Measurements from ENCODE around the gene NELFA.

Gene NELFA

DNA sequence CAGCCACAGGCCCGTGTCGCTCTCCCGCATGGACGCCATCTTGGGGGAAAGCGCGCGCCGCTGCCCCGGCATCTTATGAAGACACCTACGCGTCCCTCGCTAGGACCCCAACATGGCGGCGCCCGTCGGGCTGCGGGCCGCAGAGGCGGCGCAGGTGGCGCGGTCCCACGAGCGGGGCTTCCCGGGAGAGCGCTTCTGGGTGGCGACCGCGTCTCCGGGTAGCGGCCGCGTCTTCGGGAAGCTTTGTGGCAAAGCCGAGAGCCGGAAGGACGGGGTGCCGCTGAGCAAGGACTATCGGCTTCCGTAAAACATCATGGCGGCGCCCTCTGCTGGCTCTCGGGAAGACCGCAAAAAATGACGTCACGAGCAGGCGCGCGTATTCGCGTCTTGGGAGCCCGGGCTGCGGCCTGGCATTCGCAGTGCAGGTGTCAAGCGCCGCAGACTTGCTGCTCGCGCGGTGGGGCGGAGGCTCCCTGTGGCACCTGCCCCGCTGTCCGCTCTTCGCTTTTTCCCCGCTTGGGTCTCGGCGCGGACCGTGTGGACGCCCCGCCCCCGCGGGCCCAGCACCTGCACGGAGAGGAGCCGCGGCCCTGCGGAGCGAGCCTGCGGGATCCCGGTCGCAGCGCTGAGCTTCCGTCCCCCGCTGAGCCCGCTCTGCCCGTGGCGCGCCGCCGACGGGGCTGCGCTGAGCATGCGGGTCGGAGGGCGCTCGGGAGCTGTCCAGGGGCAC is at the start of gene NELFA:
NELFA (minus strand) TSS at position 54 of the 730 bp plus-strand sequence; CDS start at position 39, 15 bp downstream.
- peak; percentile 88 to 99 for DNase-seq

DNA sequence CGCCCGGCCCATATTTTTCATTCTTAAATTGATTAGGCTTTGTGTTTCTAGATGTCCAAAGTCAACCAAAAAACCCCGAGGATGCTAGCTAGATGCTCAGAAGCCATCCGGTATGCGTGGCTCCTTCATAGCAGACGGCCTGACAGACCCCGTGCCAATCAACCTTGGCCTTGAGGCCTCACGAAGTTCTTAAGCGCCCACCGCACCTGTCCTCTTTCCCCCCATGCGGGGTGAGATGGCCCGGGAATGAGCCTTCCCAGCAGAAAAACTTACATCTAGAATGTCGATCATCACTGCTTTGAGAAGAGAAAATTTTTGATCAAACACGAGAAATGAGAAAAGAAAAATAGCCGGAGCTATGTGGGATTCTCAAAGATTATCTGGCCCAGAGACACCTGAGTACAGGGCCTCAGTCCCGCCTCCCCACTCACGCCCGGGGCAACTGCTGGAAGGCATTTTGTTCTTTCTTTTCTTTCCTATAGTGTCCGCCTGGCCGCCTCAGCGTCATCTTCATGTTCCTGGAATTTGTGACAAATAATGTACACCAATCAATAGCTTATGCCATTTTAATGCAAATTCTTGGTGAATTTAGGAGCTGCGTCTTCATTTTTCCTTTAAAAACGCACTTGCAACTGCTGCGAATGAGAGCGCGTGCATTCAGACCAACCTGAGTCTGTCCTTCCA is 48.8 kb upstream of the NELFA start:
- DNase-seq, result no peak

DNA sequence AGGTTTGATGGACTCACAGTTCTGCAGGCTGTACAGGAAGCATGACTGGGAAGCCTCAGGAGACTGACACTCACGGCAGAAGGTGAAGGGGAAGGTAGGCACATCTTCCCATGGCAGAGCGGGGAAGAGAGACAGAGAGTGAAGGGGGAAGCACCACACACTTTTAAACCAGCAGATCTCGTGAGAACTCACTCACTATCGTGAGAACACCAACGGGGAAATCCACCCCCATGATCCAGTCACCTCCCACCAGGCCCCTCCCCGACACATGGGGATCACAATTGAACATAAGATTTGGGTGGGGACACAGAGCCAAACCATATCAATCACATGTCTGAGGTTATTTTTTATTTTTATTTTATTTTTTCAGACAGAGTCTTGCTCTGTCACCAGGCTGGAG is 45.4 kb upstream of the NELFA start:
- DNase-seq, result no peak

GRCh38 chr4:2051086-2051485 is 42.3 kb upstream of the NELFA start:
- no peak for DNase-seq

DNA sequence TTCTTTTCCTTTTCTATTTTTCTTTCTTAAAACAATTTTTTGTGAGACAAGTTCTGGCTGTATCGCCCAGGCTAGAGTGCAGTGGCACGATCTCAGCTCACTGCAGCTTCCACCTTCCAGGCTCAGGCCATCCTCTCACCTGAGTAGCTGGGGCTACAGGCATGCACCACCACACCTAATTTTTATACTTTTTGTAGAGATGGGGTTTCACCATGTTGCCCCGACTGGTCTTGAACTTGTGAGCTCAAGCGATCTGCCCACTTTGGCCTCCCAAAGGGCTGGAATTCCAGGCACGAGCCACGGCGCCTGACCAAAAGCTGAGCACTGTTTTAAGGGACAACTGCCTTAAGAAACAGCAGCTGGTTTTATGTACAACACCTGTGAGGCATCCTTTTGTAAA is 41.0 kb upstream of the NELFA start:
- no peak for DNase-seq

DNA sequence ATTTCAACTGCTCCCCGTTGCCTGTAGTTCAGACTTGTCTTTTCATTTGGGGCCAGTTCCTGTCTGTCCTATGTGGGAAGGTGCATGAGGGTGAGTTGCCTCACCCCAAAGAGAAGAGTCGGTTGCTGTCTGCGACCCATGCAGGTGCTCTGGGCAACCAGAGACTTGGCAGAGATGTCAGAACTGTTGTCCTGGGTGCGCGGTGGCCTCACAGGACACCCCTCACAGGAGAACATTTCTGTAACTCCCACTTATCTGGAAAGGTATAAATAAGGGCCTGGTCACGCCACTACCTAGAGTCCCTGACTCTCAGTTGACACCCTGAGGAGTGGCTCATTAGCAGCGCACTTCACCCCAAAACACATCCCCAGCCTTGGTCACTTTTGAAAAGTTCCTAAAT is 40.6 kb upstream of the NELFA start:
- no peak for DNase-seq

DNA sequence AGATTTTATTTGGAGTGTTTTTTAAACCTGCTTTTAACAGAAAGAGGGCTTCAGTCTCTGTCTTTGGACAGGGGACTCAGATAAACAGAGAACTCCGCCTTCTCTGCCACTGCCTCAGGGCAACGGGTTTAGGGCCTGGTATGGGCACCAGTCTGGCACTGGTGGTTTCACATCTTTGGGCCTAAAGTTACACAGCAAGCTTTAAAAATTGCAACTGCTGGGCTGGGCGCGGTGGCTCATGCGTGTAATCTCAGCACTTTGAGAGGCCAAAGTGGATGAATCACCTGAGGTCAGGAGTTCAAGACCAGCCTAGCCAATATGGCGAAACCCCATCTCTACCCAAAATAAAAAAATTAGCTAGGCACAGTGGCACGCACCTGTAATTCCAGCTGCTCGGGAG is 40.1 kb upstream of the NELFA start:
- DNase-seq, result no peak

DNA sequence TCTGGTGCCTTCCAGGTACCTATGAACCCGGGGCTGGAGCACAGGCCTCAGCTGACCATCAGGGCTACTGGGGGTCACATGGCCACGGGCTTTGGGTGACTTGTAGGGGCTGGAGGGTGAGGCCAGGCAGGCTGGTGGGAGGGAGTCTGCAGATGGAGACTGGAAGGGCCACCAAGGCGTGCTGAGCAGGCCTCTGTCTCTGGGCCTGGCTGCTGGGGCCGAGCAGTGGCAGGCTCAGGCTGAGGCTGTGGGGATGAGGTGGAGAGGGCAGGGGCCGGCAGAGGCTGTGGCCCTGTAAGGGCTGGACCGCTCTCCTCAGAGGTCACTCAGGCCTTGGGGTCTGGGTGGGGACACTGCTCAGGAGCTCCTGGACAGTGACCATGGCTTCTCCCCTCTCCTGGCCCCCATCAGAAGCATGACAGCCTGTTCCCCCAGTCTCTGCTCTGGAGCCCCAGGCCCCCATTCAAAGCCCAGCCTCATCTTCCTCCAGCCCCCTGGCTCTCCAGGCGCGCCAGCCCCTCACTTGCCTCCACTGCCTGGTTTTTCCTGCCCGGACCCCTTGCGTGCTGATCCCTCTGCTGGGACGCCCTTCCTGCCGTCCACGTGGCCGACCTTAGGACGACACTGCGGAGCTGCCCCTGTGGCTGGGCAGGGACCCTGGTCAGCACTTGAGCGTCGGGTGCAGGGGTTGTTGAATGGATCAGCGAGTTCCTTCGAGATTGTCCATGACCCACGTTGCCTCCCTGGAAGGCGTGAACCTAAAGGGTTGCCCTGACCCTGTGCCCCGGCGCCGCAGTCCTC is 39.2 kb upstream of the NELFA start:
- no peak for DNase-seq

GRCh38 chr4:2047031-2047660 is 38.4 kb upstream of the NELFA start:
- DNase-seq, result no peak

- DNase-seq, result no peak
Observed at GRCh38 chr4:2046031-2046961, 37.5 kb upstream of the NELFA start.

GRCh38 chr4:2045518-2045951 is 36.8 kb upstream of the NELFA start:
- DNase-seq, result no peak

DNA sequence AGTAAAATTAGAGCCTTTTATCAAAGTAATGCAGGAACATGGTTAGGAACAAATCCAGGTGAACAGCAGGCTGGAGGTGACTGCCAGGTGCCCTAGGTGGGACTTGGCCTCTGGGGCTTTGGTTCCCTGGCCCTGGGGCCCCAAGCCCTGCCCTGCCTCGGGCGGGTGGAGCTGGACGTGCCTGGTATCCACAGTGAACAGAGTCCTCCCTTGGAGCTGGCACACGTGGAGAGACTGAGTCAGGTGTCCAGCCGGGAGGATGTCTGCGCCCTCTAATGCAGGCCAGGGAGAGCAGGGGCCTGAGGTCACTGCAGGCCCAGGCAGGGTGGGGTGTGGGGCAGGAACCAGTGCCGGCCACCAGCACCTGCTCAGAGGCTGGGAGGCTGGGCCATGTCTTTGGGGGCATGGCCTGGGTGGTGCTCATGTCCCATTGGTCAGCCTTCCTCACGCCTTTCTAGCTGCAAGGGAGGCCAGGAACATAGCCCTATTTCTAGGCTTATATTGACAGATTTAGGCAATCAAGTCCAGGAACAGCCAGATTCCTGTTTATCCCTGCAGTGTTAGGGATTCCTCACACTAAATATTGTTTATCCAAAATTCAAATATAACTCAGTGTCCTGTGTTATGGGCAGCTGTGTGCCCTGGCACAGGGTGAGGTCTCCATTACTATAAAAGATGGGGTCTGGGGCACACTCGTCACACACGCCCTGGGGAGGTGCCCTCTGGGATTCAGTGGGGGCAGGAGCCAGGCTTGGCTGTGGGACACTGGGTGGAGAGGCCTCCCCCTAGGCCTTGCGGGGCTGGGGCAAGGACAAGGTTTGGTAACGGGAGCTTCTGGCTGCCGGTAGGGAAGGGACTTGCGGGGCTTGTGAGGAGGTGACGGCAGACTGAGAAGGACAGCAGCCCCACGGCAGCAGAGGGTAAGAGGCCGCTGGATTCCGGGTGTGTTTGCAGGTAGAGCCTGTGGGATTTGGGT is 36.1 kb upstream of the NELFA start:
- no peak for DNase-seq

GRCh38 chr4:2044119-2044485 is 35.3 kb upstream of the NELFA start:
- DNase-seq, result no peak

GRCh38 chr4:2043396-2044118 is 34.8 kb upstream of the NELFA start:
- DNase-seq, result no peak

GRCh38 chr4:2042947-2043395 is 34.2 kb upstream of the NELFA start:
- DNase-seq, result no peak

- DNase-seq, result peak in 1 of 2 experiments; percentile 52
Observed at GRCh38 chr4:2042204-2042946, 33.6 kb upstream of the NELFA start.

DNA sequence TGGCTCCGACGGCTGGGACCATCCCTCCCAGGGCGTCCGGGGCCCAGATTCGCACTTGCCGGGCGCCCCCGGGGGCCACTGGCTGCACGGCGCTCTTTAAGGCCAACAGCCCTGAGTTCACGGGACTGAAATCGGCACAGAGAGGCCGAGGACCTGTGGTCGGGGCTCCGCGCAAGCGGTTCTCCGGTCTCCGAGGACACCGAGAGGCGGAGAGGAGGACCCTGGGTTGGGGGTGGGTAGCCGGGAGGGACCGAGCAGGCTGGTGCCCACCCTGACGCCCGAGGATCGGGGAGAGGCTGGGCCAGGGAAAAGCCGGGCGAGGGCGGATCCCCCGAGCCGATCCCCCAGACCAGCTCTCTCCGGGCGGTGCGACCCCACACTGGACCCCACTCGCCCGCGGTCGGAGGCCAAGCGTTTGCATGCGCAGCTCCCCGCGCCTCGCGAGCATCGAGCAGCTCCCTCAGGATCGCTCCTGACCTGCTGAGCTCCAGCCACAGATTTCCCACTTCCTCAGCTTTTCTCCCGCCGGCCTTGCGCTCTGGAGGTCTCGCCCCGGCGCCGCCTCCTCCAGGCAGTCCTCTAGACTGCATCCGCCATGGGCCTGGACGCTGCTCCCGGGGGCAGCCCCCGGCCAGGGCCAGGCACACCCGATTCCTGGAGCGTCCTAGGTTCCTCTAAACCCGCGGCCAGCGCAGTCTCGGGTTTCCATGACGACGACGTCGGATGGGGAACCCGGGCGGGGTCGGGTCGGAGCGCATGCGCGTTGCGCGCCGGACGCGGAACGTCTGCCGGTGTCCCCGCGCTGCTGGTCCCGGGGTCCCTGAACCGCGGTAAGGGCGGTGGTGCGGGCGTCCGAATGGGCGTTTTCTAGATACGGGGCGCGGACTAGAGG is 32.7 kb upstream of the NELFA start:
- peak in 1 of 2 experiments; percentile 86 for DNase-seq
